Uterus (tissue), 2 donors: ENCODE data around the gene GLRA3.

ENCODE experiments used
- CTCF ChIP-seq, 4 experiments: fragments of 200-600 bp in 2 of 4; fragments of 450-650 bp in 2 of 4; sonication (generic) in 2 of 4; IDR thresholded peaks; one replicate each; pipeline ENCODE4 v1.5.1; 2016 to 2019; ENCODE audit warnings: antibody characterized with exemption in 4 of 4, mild to moderate bottlenecking in 2 of 4, moderate library complexity in 1 of 4
- POLR2A ChIP-seq, 2 donors: fragments of 450-650 bp; IDR thresholded peaks; one replicate each; pipeline ENCODE4 v1.6.1; 2016; ENCODE audit warnings: antibody characterized with exemption in 2 of 2, mild to moderate bottlenecking in 1 of 2, moderate library complexity in 1 of 2

GRCh38 chr4:174686826-174687225 lies 142.2 kb downstream of the GLRA3 start:
- TF ChIP-seq CTCF (IDR thresholded peaks at IDR 0.05) (no peak), POLR2A (IDR thresholded peaks at IDR 0.05) (no peak)
